SU-DHL-6 (cell line): ENCODE measurements around the gene SORCS2.

Experiments used
- H2AFZ ChIP-seq: fragments of 200-600 bp; sonication (generic); 2 replicates; pipeline ENCODE4 v1.6.1; 2014; ENCODE audit warnings: low read depth, mild to moderate bottlenecking, moderate library complexity, mixed read lengths, antibody characterized with exemption, low read length; ENCODE audit not compliant: severe bottlenecking
- H3F3A ChIP-seq: fragments of 200-600 bp; shearing (Covaris generic); 2 replicates; pipeline ENCODE4 v1.6.0; 2016; ENCODE audit warnings: antibody characterized with exemption, mild to moderate bottlenecking; ENCODE audit not compliant: insufficient read depth
- H3K27ac ChIP-seq: fragments of 200-600 bp; sonication (generic); 2 replicates; pipeline ENCODE4 v1.5.1; 2016; ENCODE audit warnings: low read depth, mild to moderate bottlenecking, low read length, moderate library complexity, mixed read lengths
- H3K27me3 ChIP-seq: fragments of 200-600 bp; sonication (generic), shearing (Covaris generic); 2 replicates; pipeline ENCODE4 v1.6.0; 2014; ENCODE audit warnings: mild to moderate bottlenecking, low read length
- H3K36me3 ChIP-seq: fragments of 200-600 bp; sonication (generic); 2 replicates; pipeline ENCODE4 v1.6.1; 2014; ENCODE audit warnings: mild to moderate bottlenecking, low read length, mixed read lengths
- H3K4me2 ChIP-seq: fragments of 300-600, 200-600 bp; shearing (Covaris generic), sonication (generic); 2 replicates; pipeline ENCODE4 v1.6.0; 2014; ENCODE audit warnings: low read length, low read depth, mild to moderate bottlenecking; ENCODE audit not compliant: poor library complexity, severe bottlenecking
- H3K4me3 ChIP-seq: fragments of 200-600 bp; sonication (generic); 2 replicates; pipeline ENCODE4 v1.5.1; 2014; ENCODE audit warnings: antibody characterized with exemption, low read length, mild to moderate bottlenecking, mixed read lengths; ENCODE audit not compliant: insufficient read depth, poor library complexity, severe bottlenecking
- H3K79me2 ChIP-seq: fragments of 200-600 bp; sonication (generic); 2 replicates; pipeline ENCODE4 v1.6.1; 2014; ENCODE audit warnings: mild to moderate bottlenecking, low read length, moderate library complexity; ENCODE audit not compliant: insufficient read depth
- H3K9ac ChIP-seq: fragments of 200-600 bp; sonication (generic); 2 replicates; pipeline ENCODE4 v1.7.0; 2014; ENCODE audit warnings: mild to moderate bottlenecking, low read length
- H3K9me2 ChIP-seq: fragments of 200-600 bp; sonication (generic); replicated peaks from 2 replicates; pipeline ENCODE4 v1.6.1; 2014; ENCODE audit warnings: low read length; ENCODE audit not compliant: insufficient read depth
- H3K9me3 ChIP-seq: fragments of 200-600 bp; sonication (generic); 2 replicates; pipeline ENCODE4 v1.6.1; 2014; ENCODE audit warnings: low read length, mixed read lengths; ENCODE audit not compliant: insufficient read depth
- H4K20me1 ChIP-seq: fragments of 200-600 bp; sonication (generic); 2 replicates; pipeline ENCODE4 v1.6.1; 2014; ENCODE audit warnings: low read depth, mild to moderate bottlenecking, antibody characterized with exemption, low read length, moderate library complexity, mixed read lengths
- EZH2phosphoT487 ChIP-seq: fragments of 200-600 bp; sonication (generic), shearing (Covaris generic); conservative IDR thresholded peaks from 2 replicates; pipeline ENCODE4 v1.6.1; 2018; ENCODE audit warnings: mild to moderate bottlenecking, antibody characterized with exemption, low read length, moderate library complexity, mixed read lengths
- TF ChIP-seq, protein P1 (sequence below): fragments of 200-600 bp; sonication (generic); IDR thresholded peaks from one replicate; pipeline ENCODE4 v1.5.1; 2017; ENCODE audit warnings: antibody characterized with exemption, mild to moderate bottlenecking, low read length, moderate library complexity; ENCODE audit not compliant: insufficient read depth, poor library complexity, severe bottlenecking

SORCS2 gene

DNA sequence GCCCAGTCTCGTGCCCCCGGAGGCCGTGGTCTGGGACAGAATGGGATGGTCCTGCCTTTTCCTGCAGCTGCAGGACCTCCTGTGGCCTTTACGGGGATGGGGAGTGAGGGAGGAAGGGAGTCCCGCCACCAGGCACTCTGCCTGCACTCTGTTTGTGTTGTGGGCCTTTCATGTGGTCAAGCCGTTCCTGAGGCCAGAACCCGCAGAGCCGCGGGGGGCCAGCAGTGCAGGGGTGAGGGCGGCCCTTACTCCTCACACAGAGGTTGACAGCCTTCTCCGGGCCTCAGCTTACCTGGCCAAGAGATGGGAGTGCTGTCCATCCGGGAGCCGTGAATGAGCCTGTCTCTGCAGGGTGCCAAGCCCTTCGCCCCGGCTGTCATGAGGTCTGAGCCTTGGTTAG, 516.6 kb downstream of the SORCS2 start:
- Histone ChIP-seq H3K9me2 (no peaks in the 10 kb centered on the region), H3K27me3 (no peaks in the 10 kb centered on the region), H3K79me2 (no peaks in the 10 kb centered on the region), H4K20me1 (no peaks in the 10 kb centered on the region), H3K9me3 (no peaks in the 10 kb centered on the region), H3K4me3 (no peak overlapping the region), H3K9ac (no peak overlapping the region), H3K4me2 (no peak overlapping the region), H3K36me3 (no peaks in the 10 kb centered on the region), H2AFZ (no peak overlapping the region), H3F3A (no peaks in the 10 kb centered on the region), H3K27ac (no peak overlapping the region)
- TF ChIP-seq, protein P1, sequence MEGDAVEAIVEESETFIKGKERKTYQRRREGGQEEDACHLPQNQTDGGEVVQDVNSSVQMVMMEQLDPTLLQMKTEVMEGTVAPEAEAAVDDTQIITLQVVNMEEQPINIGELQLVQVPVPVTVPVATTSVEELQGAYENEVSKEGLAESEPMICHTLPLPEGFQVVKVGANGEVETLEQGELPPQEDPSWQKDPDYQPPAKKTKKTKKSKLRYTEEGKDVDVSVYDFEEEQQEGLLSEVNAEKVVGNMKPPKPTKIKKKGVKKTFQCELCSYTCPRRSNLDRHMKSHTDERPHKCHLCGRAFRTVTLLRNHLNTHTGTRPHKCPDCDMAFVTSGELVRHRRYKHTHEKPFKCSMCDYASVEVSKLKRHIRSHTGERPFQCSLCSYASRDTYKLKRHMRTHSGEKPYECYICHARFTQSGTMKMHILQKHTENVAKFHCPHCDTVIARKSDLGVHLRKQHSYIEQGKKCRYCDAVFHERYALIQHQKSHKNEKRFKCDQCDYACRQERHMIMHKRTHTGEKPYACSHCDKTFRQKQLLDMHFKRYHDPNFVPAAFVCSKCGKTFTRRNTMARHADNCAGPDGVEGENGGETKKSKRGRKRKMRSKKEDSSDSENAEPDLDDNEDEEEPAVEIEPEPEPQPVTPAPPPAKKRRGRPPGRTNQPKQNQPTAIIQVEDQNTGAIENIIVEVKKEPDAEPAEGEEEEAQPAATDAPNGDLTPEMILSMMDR, result no peak
- TF ChIP-seq EZH2phosphoT487, result no peak

GRCh38 chr4:7709431-7709830, 517.1 kb downstream of the SORCS2 start:
- Histone ChIP-seq H3F3A (no peaks in the 10 kb centered on the region), H3K9me2 (no peaks in the 10 kb centered on the region), H3K27me3 (no peaks in the 10 kb centered on the region), H4K20me1 (no peaks in the 10 kb centered on the region), H3K27ac (no peak overlapping the region), H3K9ac (no peak overlapping the region), H3K9me3 (no peaks in the 10 kb centered on the region), H3K4me3 (no peak overlapping the region), H2AFZ (no peak overlapping the region), H3K79me2 (no peaks in the 10 kb centered on the region), H3K4me2 (no peak overlapping the region), H3K36me3 (no peaks in the 10 kb centered on the region)
- TF ChIP-seq, protein P1, result no peak
- TF ChIP-seq EZH2phosphoT487, result no peak

DNA sequence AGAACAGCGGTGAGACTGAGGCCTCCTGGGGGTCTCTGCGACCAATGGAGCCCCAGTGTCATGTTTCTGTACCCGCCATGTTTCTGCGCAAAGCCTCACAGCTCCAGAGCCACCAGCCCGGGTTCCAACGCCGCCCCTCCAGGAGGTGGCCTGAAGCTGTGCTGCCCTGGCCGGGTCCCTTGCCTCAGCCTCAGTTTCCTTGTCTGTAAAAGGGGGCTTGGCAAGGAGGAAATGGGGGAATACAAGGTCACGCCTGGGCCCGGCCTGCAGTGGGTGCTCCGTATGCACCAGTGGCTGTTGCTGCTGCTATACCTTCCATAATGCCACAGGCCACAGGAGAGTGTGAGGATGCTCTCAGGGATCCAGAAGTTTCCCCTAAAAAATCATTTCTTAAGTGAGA, 517.8 kb downstream of the SORCS2 start:
- no peaks in the 10 kb centered on the region for H4K20me1 ChIP-seq
- H3K27me3 ChIP-seq, result no peaks in the 10 kb centered on the region
- no peaks in the 10 kb centered on the region for H3K9me2 ChIP-seq
- no peaks in the 10 kb centered on the region for H3K36me3 ChIP-seq
- H3K27ac ChIP-seq, result no peak overlapping the region
- no peak overlapping the region for H2AFZ ChIP-seq
- no peaks in the 10 kb centered on the region for H3K79me2 ChIP-seq
- H3K4me3 ChIP-seq, result no peak overlapping the region
- H3K9me3 ChIP-seq, result no peaks in the 10 kb centered on the region
- no peak overlapping the region for H3K4me2 ChIP-seq
- H3K9ac ChIP-seq, result no peak overlapping the region
- TF ChIP-seq EZH2phosphoT487, result no peak
- TF ChIP-seq, protein P1, result no peak
- no peaks in the 10 kb centered on the region for H3F3A ChIP-seq
